GM21423 (cell line): ENCODE measurements around the gene GPC5.
"Not testable (repeated sequence)": the region's sequence is repeated elsewhere in the genome, so short reads cannot be mapped to it uniquely, and the experiment has no call there.

Experiments
- ATAC-seq: cut with Tn5 transposase; IDR thresholded peaks from one replicate; pipeline ENCODE4 v1.9.1; 2021; ENCODE audit warnings: mild to moderate bottlenecking, moderate library complexity; ENCODE audit not compliant: unreplicated experiment

The GPC5 gene

GRCh38 chr13:92491839-92492238 is 1093.4 kb downstream of the GPC5 start:
- ATAC-seq = no peak

GRCh38 chr13:92494915-92495314 is 1096.5 kb downstream of the GPC5 start:
- ATAC-seq = no peak

- no peak for ATAC-seq
Measured at GRCh38 chr13:92500192-92500591, 1101.8 kb downstream of the GPC5 start.

- no peak for ATAC-seq
Measured at GRCh38 chr13:92510416-92510815, 1112.0 kb downstream of the GPC5 start.

- no peak for ATAC-seq
Measured at GRCh38 chr13:92512852-92513251, 1114.4 kb downstream of the GPC5 start.

- no peak for ATAC-seq
Measured at GRCh38 chr13:92513672-92514071, 1115.3 kb downstream of the GPC5 start.

GRCh38 chr13:92514420-92515125 is 1116.2 kb downstream of the GPC5 start:
- no peak for ATAC-seq

- not testable (repeated sequence) for ATAC-seq
Measured at GRCh38 chr13:92516878-92517277, 1118.5 kb downstream of the GPC5 start.

GRCh38 chr13:92518622-92519021 is 1120.2 kb downstream of the GPC5 start:
- not testable (repeated sequence) for ATAC-seq

- no peak for ATAC-seq
Measured at GRCh38 chr13:92530364-92530763, 1131.9 kb downstream of the GPC5 start.

GRCh38 chr13:92535222-92536006 is 1137.0 kb downstream of the GPC5 start:
- ATAC-seq = no peak

GRCh38 chr13:92537471-92537870 is 1139.0 kb downstream of the GPC5 start:
- no peak for ATAC-seq

- ATAC-seq = no peak
Measured at GRCh38 chr13:92538164-92538563, 1139.7 kb downstream of the GPC5 start.

- ATAC-seq = not testable (repeated sequence)
Measured at GRCh38 chr13:92539148-92539547, 1140.7 kb downstream of the GPC5 start.

GRCh38 chr13:92547266-92547665 is 1148.8 kb downstream of the GPC5 start:
- ATAC-seq = no peak

GRCh38 chr13:92549276-92549675 is 1150.9 kb downstream of the GPC5 start:
- ATAC-seq = no peak

GRCh38 chr13:92553470-92554114 is 1155.2 kb downstream of the GPC5 start:
- no peak for ATAC-seq

GRCh38 chr13:92560883-92561282 is 1162.5 kb downstream of the GPC5 start:
- no peak for ATAC-seq

- no peak for ATAC-seq
Measured at GRCh38 chr13:92564942-92565341, 1166.5 kb downstream of the GPC5 start.

GRCh38 chr13:92566767-92567166 is 1168.3 kb downstream of the GPC5 start:
- no peak for ATAC-seq

- no peak for ATAC-seq
Measured at GRCh38 chr13:92572190-92572589, 1173.8 kb downstream of the GPC5 start.
